SK-N-SH (cell line): ENCODE data around the gene THAP3. TPM values are rescaled to one million over a fixed set of nuclear protein-coding genes. Genes with fewer than 3 reads are reported as not detected.

Experiments
- CTCF ChIA-PET: fragments of 300-600, 350-600 bp; formaldehyde crosslinking; extraction: SDS; loops from one replicate; lab custom pipeline; 2021; lab: Yijun Ruan, JAX
- POLR2A ChIA-PET: fragments of 350-600 bp; sonication (Branson Sonifier 250); formaldehyde crosslinking; extraction: SDS; loops from one replicate; lab custom pipeline; 2020; ENCODE audit warnings: antibody characterized with exemption, inconsistent platforms; lab: Yijun Ruan, JAX
- DNase-seq: peaks from one replicate; pipeline ENCODE4 v3.0.0; 2012
- H2AFZ ChIP-seq: fragments of 200-600 bp; sonication (generic); 2 replicates; pipeline ENCODE4 v1.8.1; 2016; ENCODE audit warnings: antibody characterized with exemption, mild to moderate bottlenecking, low read depth
- H3F3A ChIP-seq: fragments of 200-600 bp; sonication (generic); replicated peaks from 2 replicates; pipeline ENCODE3; 2016; ENCODE audit warnings: antibody characterized with exemption, mild to moderate bottlenecking; ENCODE audit not compliant: insufficient read depth
- H3K27ac ChIP-seq, 2 experiments: fragments of 200-500 bp in 1 of 2; fragments of 200-600 bp in 1 of 2; sonication (Bioruptor generic) in 1 of 2; sonication (generic), shearing (Covaris generic) in 1 of 2; 2 replicates each; pipeline versions ENCODE4 v1.5.1 to v1.6.1; 2014 to 2016; ENCODE audit warnings: low read depth in 2 of 2, inconsistent platforms in 1 of 2, low read length in 1 of 2, mild to moderate bottlenecking in 1 of 2, mixed read lengths in 1 of 2
- H3K27me3 ChIP-seq: fragments of 200-600 bp; sonication (generic), shearing (Covaris generic); 2 replicates; pipeline ENCODE4 v1.6.1; 2016; ENCODE audit warnings: mixed run types; ENCODE audit not compliant: insufficient read depth
- H3K36me3 ChIP-seq, 2 experiments: fragments of 200-500 bp in 1 of 2; fragments of 200-600 bp in 1 of 2; sonication (Bioruptor generic) in 1 of 2; sonication (generic) in 1 of 2; replicated peaks in 1 of 2; 2 replicates each; pipeline versions ENCODE3 to v1.5.1; 2014 to 2016; ENCODE audit warnings: low read length in 1 of 2, mild to moderate bottlenecking in 1 of 2; ENCODE audit not compliant: insufficient read depth in 2 of 2, control insufficient read depth in 1 of 2
- H3K4me1 ChIP-seq, 2 experiments: fragments of 200-500 bp in 1 of 2; fragments of 200-600 bp in 1 of 2; sonication (Bioruptor generic) in 1 of 2; sonication (generic), shearing (Covaris generic) in 1 of 2; 2 replicates each; pipeline versions ENCODE4 v1.5.1 to v1.6.1; 2014 to 2016; ENCODE audit warnings: low read depth in 1 of 2, low read length in 1 of 2, mixed run types in 1 of 2; ENCODE audit not compliant: insufficient read depth in 2 of 2, control insufficient read depth in 1 of 2
- H3K4me2 ChIP-seq: fragments of 200-600 bp; sonication (generic), shearing (Covaris generic); 2 replicates; pipeline ENCODE4 v1.6.1; 2017; ENCODE audit warnings: mixed run types
- H3K4me3 ChIP-seq, 2 experiments: fragments of 200-500 bp in 1 of 2; fragments of 200-600 bp in 1 of 2; sonication (Bioruptor generic) in 1 of 2; sonication (generic), shearing (Covaris generic) in 1 of 2; 2 replicates each; pipeline versions ENCODE4 v1.5.1 to v1.8.1; 2014 to 2016; ENCODE audit warnings: low read depth in 2 of 2, inconsistent platforms in 1 of 2, low read length in 1 of 2, mild to moderate bottlenecking in 1 of 2, mixed read lengths in 1 of 2, moderate library complexity in 1 of 2
- H3K79me2 ChIP-seq: fragments of 200-600 bp; sonication (generic); 2 replicates; pipeline ENCODE4 v1.8.1; 2017; ENCODE audit warnings: mild to moderate bottlenecking; ENCODE audit not compliant: insufficient read depth
- H3K9ac ChIP-seq: fragments of 200-600 bp; sonication (generic); 2 replicates; pipeline ENCODE4 v1.6.1; 2017; ENCODE audit warnings: mixed run types
- H3K9me2 ChIP-seq: fragments of 200-600 bp; sonication (generic); 2 replicates; pipeline ENCODE4 v1.6.1; 2017; ENCODE audit warnings: mixed run types
- H3K9me3 ChIP-seq: fragments of 200-600 bp; sonication (generic); 2 replicates; pipeline ENCODE4 v1.6.1; 2017; ENCODE audit warnings: mixed run types, mild to moderate bottlenecking, moderate library complexity
- H4K20me1 ChIP-seq: fragments of 200-600 bp; sonication (generic); 2 replicates; pipeline ENCODE4 v1.6.1; 2017; ENCODE audit warnings: mild to moderate bottlenecking, mixed run types; ENCODE audit not compliant: insufficient read depth
- FOXJ3 ChIP-seq: sonication (generic); formaldehyde crosslinking; IDR thresholded peaks from 2 replicates; pipeline ENCODE4 v1.5.1; 2020; ENCODE audit warnings: mild to moderate bottlenecking, missing genetic modification reagents
- GATA2 ChIP-seq: sonication (generic); formaldehyde crosslinking; IDR thresholded peaks from 2 replicates; pipeline ENCODE4 v1.5.0; 2020; ENCODE audit warnings: mild to moderate bottlenecking, missing genetic modification reagents
- MEF2A ChIP-seq: IDR thresholded peaks from 2 replicates; pipeline ENCODE4 v1.4.0; 2012; ENCODE audit warnings: low read depth, borderline replicate concordance
- NFIC ChIP-seq: IDR thresholded peaks from 2 replicates; pipeline ENCODE4 v1.4.0; 2012; ENCODE audit warnings: borderline replicate concordance
- RCOR1 ChIP-seq: fragments of 150-350 bp; IDR thresholded peaks from 2 replicates; pipeline ENCODE4 v1.6.1; 2017; ENCODE audit warnings: antibody characterized with exemption, low read length
- RFX5 ChIP-seq: IDR thresholded peaks from 2 replicates; pipeline ENCODE4 v1.6.1; 2012; ENCODE audit warnings: mild to moderate bottlenecking, improper control_type of control experiment, low read length
- RXRA ChIP-seq: IDR thresholded peaks from 2 replicates; pipeline ENCODE4 v1.4.0; 2012; ENCODE audit warnings: low read depth, mild to moderate bottlenecking, borderline replicate concordance
- TAF1 ChIP-seq: IDR thresholded peaks from 2 replicates; pipeline ENCODE4 v1.6.1; 2012; ENCODE audit warnings: low read depth, mild to moderate bottlenecking, low read length, moderate library complexity, borderline replicate concordance
- WGBS: methylation state at CpG from one replicate; pipeline ENCODE4 v1.1.6; 2017; ENCODE audit warnings: low lambda C conversion rate; 5-methylcytosine and 5-hydroxymethylcytosine counted together
- polyA plus RNA-seq, 3 experiments: library from polyadenylated mRNA; depleted of rRNA; stranded (reverse); fragments of >200 nt; gene quantifications; 2 replicates each; pipeline ENCODE4 v1.2.3, GENCODE V29; 2012
- TF ChIP-seq, protein P1 (sequence below): IDR thresholded peaks from 2 replicates; pipeline ENCODE4 v1.4.0; 2012; ENCODE audit warnings: low read depth
- TF ChIP-seq, protein P2 (sequence below): IDR thresholded peaks from 2 replicates; pipeline ENCODE4 v1.6.1; 2012; ENCODE audit warnings: mild to moderate bottlenecking, low read depth, low read length, moderate library complexity
- TF ChIP-seq, protein P3 (sequence below): IDR thresholded peaks from 2 replicates; pipeline ENCODE4; 2012

THAP3 gene
- polyA plus RNA-seq, 1 of the 3 experiments (the other 2 are of a cell fraction): 11.1 TPM

DNA sequence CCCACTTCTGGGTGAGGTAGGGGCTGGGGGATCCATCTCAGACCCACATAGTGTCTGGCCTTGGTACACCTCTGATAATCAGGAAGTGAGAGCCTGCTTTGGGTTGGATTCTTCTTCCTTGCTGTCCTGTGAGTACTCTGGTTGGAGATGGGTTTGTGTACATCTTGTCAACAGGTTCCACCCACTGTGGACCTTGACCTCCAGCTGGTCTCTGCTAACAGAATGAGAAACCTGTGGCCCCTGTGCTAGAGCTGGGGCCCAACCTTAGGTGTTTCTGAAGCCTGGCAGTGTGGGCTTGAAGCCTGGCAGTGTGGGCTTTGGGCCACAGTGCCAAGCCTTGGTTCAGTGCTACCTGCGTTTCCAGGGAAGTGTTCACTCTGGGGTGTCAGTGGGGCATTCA, 42.3 kb upstream of the THAP3 start:
- ChIA-PET CTCF (interaction anchor here (1.2 to 8.5 kb wide), 5 partner anchors 10 to 144 kb away, joined by 3 to 68 read pairs (median 5); partner anchors contain the start of genes NOL9 and TAS1R1), POLR2A (no interaction called here)
- Histone ChIP-seq H3K9me2 (no peaks in the 10 kb centered on the region), H3K4me2 (no peak overlapping the region), H3K4me3 (no peak overlapping the region), H3F3A (no peaks in the 10 kb centered on the region), H3K79me2 (peaks cover 29% of the 10 kb centered on the region), H4K20me1 (no peaks in the 10 kb centered on the region), H3K36me3 (peaks cover 0 to 5% of the 10 kb centered on the region in 2 experiments), H3K27ac (no peak overlapping the region), H3K9me3 (no peaks in the 10 kb centered on the region), H3K27me3 (no peaks in the 10 kb centered on the region), H3K4me1 (peaks cover 14 to 32% of the 10 kb centered on the region in 2 experiments; a peak in 2 of 4 replicates), H3K9ac (no peak overlapping the region), H2AFZ (no peak overlapping the region)
- no peak for DNase-seq
- TF ChIP-seq, protein P1, sequence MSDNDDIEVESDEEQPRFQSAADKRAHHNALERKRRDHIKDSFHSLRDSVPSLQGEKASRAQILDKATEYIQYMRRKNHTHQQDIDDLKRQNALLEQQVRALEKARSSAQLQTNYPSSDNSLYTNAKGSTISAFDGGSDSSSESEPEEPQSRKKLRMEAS: no peak
- TF ChIP-seq, protein P2, sequence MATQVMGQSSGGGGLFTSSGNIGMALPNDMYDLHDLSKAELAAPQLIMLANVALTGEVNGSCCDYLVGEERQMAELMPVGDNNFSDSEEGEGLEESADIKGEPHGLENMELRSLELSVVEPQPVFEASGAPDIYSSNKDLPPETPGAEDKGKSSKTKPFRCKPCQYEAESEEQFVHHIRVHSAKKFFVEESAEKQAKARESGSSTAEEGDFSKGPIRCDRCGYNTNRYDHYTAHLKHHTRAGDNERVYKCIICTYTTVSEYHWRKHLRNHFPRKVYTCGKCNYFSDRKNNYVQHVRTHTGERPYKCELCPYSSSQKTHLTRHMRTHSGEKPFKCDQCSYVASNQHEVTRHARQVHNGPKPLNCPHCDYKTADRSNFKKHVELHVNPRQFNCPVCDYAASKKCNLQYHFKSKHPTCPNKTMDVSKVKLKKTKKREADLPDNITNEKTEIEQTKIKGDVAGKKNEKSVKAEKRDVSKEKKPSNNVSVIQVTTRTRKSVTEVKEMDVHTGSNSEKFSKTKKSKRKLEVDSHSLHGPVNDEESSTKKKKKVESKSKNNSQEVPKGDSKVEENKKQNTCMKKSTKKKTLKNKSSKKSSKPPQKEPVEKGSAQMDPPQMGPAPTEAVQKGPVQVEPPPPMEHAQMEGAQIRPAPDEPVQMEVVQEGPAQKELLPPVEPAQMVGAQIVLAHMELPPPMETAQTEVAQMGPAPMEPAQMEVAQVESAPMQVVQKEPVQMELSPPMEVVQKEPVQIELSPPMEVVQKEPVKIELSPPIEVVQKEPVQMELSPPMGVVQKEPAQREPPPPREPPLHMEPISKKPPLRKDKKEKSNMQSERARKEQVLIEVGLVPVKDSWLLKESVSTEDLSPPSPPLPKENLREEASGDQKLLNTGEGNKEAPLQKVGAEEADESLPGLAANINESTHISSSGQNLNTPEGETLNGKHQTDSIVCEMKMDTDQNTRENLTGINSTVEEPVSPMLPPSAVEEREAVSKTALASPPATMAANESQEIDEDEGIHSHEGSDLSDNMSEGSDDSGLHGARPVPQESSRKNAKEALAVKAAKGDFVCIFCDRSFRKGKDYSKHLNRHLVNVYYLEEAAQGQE: no peak
- TF ChIP-seq GATA2 (CRISPR knock-in tag) (no peak), NFIC (no peak), RCOR1 (no peak), RFX5 (no peak), TAF1 (no peak), MEF2A (no peak), RXRA (no peak), FOXJ3 (CRISPR knock-in tag) (no peak)
- TF ChIP-seq, protein P3, sequence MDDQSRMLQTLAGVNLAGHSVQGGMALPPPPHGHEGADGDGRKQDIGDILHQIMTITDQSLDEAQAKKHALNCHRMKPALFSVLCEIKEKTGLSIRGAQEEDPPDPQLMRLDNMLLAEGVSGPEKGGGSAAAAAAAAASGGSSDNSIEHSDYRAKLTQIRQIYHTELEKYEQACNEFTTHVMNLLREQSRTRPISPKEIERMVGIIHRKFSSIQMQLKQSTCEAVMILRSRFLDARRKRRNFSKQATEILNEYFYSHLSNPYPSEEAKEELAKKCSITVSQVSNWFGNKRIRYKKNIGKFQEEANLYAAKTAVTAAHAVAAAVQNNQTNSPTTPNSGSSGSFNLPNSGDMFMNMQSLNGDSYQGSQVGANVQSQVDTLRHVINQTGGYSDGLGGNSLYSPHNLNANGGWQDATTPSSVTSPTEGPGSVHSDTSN: no peak
- WGBS: 90% methylated on average over 1 of the region's 1 CpG
